ENCODE measurements around the gene CD24.
A peak's percentile ranks its signal among the peaks of the same experiment; 100 is the strongest.
"Not testable (repeated sequence)": the region's sequence is repeated elsewhere in the genome, so short reads cannot be mapped to it uniquely, and the experiment has no call there.

CD24 gene, protein sequence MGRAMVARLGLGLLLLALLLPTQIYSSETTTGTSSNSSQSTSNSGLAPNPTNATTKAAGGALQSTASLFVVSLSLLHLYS

DNA sequence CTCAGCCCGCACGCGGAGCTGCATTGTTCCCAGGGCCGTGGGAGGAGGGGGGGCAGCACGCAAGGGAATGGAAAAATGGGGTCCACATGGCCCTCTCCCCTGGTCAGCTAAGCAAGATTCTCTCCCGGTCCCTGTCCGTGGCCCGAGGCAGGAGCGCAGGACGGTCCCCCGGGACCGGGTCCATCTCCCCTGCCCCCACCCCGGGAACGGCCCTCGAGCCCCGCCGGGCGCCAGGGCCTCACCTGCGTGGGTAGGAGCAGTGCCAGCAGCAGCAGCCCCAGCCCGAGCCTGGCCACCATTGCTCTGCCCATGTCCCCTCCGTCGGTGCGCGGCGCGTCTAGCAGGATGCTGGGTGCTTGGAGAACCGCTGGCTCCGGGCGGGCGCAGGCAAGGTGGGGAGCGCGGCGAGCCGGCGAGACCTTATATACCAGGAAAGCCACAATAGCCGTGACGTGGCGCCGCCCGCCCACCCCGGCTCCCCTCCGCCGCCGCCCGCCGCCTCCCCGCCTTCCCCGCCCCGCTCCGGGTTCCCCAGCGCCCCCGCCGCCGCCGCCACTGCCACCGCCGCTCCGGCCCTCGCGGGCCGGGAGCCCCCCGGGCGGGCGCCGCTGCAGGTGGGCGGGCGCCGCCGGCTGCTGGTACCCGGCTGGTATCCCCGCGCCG, at the start of gene CD24:
Gene CD24 (minus strand): TSS at position 394 of the 663 bp plus-strand sequence. CDS start 83 bp downstream, at position 311.
- DNase-seq (ENCODE audit: low read depth in 2 of 2): no peak

DNA sequence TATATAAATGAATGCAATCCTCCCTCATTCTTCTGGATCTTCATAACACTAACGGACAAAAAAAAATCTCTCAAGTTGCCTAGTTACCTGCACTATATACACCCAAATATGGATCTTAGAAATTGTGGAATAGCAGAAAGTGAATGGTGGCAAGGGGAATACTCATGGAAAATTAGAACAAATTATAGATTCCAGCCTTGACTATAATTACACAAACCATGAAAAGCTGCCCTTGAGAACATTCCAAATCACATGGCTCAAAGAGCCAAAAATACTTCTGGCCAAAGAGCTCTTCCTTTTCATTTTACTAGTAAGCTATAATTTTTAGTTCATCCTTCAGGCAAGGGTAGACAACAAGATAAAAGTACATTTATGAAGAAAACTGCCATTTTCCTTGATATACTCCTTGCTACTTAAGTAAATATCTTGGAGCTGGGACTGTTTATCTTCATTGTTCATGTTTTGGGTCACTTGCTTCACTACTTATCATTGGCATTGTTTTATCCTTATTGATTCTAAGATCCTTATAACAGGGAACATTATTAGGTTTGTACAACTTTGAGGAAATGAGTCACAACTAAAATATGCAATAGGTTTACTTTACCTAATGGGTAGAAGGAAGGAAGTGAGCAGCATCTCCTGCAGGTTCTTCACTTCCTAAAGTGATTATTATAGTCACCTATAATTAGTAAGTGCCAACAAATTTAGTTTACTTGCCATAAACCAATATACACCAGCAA, 47.1 kb upstream of the CD24 start:
- DNase-seq (ENCODE audit: low read depth in 2 of 2): no peak

DNA sequence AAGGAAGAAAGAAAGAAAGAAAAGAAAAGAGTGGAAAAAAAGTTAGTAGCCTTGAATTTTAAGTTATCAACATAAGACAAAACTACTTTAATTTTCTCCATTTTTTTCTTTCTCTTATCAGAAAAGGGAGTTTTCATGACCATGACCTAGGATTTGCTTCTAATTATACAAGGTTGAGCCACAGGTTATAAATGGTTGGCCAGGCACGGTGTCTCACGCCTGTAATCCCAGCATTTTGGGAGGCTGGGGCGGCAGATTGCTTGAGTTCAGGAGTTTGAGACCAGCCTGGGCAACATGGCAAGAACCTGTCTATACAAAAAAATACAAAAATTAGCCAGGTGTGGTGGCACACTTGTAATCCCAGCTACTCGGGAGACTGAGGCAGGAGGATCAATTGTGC, 45.7 kb upstream of the CD24 start:
- DNase-seq (ENCODE audit: low read depth in 2 of 2): no peak

DNA sequence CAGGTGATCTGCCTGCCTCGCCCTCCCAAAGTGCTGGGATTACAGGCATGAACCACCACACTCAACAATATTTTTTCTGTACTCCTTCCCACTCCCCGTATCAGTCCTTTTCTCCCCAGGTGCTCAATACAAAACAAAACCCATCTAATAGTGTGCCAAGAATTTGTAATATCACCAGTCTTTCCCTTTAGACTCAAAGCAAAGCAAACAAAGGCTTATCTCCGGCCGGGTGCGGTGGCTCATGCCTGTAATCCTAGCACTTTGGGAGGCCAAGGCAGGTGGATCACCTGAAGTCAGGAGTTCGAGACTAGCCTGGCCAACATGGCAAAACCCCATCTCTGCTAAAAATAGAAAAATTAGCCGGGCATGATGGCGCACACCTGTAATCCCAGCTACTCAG, 45.1 kb upstream of the CD24 start:
- not testable (repeated sequence) for DNase-seq (ENCODE audit: low read depth in 2 of 2)

DNA sequence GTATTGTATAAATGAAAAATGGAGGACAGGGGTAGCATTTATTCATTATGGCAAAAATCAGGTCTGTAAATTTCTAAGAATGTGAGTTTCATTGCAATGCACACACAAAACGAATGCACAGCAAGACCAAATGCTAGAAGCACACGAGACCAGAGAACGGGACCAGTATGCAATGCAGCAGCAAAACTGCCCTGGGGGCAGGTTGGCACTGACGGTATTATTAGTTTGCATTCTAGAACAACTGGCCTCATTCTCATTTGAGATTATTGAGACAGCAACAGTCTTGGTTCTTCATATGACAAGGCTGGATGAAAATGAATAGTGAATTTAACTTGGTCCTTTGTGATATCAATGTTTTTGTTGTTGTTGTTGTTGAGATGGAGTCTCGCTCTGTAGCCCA, 44.5 kb upstream of the CD24 start:
- no peak for DNase-seq (ENCODE audit: low read depth in 2 of 2)

DNA sequence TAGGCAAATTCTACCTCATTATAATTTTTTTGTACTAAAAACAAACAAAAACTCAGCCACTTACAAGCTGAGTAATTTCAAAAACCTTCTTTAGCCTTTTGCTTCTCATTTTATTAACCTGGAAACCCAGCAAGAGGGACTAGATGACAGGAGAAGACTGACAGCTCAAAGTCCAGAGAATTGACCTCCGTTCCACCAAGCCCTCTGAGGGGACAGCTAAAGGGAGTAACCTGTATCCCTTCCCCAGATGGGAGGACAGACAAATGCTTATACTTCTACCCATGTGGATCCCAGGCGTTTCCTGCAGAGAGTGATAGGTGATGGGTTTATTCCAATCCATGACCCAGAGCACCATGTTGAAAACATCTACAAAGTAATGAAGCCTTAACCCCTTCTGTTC, 35.0 kb upstream of the CD24 start:
- no peak for DNase-seq (ENCODE audit: low read depth in 2 of 2)

DNA sequence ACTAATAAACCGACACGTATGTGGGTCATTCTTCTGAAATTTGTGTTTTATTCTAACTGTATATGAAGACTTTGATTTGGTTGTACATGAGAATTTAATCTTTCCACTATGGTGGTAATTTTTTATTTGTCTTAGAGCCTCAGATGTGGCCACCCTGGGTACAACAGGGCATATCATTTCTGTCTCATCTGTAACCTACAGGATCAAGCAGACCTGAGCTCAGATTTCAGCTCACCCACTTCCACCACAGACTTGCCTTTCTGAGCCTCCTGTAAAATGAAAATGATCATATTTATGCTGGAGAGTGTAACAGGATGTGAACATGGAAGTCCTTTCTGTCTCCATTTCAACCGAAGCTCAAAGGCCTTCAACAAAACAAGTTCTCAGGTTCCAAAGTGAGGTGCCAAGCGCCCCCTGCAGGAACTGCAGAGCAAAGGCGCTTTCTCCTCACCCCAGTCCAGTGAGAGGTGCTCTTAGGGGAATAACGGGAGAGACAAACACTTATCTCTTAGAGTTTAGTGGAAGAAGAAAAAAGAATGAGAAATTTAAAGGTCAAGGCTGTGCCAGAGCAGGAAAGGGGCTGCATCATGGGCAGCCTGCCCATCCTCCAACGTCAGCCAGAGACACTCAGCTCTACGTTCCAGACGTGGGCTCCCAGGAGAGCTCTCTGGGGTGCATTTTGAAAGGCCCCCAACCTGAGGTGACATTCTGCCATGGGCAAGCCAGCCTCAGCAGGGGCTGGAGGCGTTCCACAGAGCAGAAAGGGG, 23.0 kb upstream of the CD24 start:
- peak in 1 of 2 donors; percentile 28 for DNase-seq (ENCODE audit: low read depth in 2 of 2)

DNA sequence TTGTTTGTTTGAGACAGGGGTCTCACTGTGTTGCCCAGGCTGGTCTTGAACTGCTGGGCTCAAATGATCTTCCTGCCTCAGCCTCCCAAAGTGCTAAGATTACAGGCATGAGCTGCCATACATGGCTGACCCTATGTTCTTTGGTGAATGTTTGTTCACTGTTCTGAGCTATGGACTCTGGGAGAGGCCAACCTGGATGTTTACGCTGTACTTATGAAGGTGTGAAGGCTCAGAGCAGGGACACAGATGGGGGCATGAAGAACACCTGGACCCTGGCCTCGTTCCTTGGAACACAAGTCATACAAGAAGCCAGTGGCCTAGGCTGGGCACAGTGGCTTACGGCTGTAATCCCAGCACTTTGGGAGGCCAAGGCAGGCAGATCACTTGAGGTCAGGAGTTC, 21.1 kb upstream of the CD24 start:
- DNase-seq (ENCODE audit: low read depth in 2 of 2): no peak

DNA sequence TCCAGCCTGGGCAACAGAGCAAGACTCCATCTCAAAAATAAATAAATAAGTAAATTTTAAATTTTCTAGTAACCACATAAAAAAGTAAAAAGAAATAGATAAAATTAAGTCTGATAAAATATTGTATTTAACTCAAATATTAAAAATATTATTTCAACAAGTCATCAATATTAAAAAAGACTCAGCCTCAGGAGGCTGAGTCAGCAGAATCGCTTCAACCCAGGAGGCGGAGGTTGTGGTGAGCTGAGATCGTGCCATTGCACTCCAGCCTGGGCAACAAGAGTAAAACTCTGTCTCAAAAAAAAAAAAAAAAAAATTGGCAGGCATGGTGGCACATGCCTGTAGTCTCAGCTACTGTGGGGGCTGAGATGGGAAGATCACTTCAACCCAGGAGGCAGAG, 15.2 kb upstream of the CD24 start:
- not testable (repeated sequence) for DNase-seq (ENCODE audit: low read depth in 2 of 2)

DNA sequence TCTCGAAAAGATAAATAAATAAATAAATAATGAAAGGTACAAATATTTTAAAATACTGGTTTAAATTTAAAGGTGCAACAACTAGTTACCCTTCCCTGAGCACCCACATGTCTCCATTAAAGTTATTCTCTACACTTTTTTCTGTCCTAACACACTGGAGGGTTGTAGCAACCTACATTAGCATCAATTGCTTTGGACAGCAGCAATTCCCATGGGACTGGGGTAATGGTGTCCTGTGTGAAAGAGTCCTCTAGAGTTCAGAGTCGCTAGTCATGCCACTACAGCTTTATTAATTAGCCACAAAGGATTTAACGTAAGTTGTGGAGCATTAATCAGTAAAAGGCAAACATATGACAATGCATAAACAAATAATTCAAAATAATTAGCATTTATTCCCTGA, 14.1 kb upstream of the CD24 start:
- DNase-seq (ENCODE audit: low read depth in 2 of 2): no peak

DNA sequence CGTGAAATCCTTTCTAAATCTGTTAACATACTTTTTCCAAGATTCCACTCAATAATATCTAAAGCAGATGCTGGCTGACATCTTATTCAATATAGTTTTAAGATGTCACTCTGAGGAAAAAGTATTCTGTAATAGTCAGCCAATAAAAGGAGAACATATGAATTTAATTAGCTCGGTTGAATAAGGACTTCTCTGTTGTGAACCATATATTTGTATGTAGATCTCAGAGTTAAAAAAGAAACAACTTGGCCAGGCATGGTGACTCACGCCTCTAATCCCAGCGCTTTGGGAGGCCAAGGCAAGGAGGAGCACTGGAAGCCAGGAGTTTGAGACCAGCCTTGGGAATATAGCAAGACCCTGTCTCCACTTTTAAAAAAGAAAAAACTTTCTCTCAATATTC, 7.4 kb upstream of the CD24 start:
- DNase-seq (ENCODE audit: low read depth in 2 of 2): no peak

DNA sequence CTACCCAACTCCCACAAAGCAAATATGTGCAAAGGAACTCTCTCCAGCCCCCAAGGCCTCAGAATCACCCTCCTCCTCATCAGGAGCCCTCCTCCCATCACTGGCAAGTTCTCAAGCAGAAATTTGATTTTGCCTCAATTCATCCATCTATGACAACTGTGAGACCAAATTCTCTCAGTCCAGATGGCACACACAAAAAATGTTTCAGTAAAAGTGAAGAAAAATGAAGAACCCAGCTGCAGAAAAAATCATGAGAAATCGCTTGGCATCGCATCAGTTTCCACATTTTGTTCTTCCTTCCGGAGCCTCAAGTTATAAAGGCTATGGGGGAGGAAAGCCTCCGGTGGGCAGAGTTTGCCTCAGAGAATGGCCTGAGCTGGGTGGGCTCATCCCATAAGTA, 6.4 kb upstream of the CD24 start:
- no peak for DNase-seq (ENCODE audit: low read depth in 2 of 2)

DNA sequence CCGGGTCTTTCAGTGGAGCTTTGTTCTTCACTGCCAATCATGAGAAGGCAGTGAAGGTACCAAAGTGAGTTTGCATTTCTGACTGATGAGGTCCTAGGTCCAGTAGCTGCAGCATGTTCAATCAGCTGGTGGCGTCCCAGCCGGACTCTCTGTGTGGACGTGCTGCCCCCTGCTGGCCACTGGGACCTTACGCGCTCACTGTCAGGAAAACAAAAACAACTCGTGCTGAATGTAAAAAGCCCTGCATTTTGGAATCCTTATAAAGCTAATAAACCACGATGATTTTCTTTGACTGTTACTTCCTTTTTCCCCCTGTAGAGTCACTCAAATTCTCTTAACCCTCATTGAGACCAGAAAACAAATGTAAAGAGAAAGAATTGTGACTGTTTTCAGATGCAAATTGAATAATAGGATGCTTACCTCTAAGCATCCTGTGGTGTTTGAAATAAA, 4.9 kb upstream of the CD24 start:
- peak; percentile 56 to 61 for DNase-seq (ENCODE audit: low read depth in 2 of 2)

DNA sequence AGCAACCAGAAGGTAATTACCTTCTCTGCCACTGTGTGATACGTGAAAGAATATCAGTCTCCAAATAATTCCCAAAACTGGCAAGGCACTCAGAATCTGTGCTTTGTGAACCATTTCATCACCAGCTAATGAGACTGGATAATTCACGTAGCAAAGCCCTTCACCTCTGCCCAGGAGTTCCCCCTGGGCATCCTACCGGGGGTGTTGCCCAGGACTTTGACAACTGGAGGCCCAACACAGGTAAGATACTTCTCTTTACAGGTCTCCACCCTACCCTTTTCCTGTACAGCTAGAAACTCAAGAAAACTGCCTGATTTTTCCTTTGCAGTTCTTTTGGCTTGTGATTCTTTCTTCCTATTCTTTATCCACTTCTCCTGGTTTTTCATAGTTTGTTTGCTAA, 2.7 kb upstream of the CD24 start:
- DNase-seq (ENCODE audit: low read depth in 2 of 2): no peak

DNA sequence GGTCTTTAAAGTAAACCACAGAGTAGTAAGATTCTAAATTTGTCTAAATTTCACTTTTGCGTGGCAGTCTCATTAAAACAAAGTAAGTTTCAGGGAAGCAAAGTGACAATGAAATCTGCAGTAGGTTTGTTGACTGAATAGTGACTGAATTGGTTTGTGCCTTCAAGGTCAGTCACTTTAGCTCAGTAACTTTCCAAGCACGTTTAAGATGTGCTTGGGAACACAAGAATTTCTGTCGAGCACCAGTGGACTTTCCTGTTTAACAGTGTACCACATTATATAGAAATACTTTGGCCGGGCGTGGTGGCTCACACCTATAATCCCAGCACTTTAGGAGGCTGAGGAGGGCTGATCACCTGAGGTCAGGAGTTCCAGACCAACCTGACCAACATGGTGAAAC, 1.7 kb upstream of the CD24 start:
- no peak for DNase-seq (ENCODE audit: low read depth in 2 of 2)

DNA sequence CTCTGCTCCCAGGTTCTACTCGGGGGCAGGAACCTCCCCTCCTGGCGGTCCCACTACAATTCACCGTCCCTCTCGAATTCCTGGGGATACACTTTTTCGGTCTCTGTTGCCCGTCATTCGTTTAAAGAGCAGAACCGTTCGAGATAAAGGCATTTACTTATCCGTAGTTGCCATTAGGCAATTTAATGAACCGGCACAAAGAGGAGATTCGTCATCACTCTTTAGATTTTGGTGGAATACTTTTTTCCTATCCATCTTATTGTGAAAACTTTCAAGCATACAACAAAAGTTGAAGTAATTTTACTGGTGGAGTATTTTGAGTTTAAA, 1.2 kb upstream of the CD24 start:
- DNase-seq (ENCODE audit: low read depth in 2 of 2): no peak

DNA sequence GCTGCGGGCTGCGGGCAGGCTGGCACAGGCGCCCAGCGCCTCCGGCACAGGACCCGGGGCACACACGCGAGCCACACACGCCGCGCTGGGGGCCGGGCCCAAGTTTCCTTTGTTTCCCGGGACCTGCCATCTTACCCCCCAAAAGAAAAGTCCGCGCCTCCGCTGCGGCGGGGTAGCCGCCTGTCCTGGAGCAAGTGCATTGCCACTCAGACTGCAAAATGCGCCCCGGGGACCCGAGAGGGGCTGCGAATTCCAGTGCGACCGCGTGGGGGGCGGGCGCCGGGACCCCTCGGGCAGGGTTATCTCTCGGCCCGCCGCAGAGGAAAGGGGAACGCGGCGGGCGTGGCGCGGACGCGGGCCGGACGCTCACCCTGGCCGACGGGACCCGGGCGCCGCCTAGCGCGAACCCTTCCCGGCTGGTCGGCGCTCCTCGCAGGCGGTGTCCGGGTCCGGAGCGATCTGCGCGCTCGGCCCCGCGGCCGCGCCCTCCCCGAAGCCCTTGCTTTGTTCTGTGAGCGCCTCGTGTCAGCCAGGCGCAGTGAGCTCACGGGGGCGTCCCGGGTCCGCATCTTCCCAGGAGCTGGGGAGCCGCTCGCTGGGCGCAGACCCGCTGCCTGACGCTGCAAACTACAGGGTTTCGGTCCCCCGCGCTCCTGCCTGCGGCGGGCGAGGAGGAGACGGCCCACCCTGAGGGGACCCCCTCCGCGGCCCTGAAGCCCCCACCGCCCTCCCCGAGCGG, 639 bp upstream of the CD24 start:
- no peak for DNase-seq (ENCODE audit: low read depth in 2 of 2)

DNA sequence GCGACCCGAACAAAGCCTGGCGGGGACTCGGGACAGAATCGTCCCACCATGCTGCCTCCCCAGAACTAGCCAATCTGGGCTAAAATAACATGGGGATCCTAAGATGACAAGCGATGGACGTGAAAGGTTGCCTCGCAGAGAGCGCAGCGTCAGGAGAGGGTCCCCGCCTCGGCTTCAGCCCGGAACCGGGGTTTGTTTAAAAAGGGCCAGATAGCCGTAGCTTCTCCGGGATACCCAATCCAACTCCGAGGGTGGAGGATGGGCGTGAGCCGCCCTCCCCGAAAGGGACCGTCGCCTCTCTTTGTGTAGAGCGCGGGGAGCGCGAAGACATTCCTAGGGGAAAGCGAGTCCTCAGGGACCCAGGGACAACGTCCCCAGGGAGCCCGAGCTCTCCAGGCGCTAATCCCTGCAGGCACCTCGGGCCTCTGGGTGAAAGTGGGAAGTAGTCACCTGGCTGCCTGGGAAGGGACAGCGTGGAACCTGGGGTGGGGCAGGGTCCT, 643 bp downstream of the CD24 start:
- DNase-seq (ENCODE audit: low read depth in 2 of 2): no peak

DNA sequence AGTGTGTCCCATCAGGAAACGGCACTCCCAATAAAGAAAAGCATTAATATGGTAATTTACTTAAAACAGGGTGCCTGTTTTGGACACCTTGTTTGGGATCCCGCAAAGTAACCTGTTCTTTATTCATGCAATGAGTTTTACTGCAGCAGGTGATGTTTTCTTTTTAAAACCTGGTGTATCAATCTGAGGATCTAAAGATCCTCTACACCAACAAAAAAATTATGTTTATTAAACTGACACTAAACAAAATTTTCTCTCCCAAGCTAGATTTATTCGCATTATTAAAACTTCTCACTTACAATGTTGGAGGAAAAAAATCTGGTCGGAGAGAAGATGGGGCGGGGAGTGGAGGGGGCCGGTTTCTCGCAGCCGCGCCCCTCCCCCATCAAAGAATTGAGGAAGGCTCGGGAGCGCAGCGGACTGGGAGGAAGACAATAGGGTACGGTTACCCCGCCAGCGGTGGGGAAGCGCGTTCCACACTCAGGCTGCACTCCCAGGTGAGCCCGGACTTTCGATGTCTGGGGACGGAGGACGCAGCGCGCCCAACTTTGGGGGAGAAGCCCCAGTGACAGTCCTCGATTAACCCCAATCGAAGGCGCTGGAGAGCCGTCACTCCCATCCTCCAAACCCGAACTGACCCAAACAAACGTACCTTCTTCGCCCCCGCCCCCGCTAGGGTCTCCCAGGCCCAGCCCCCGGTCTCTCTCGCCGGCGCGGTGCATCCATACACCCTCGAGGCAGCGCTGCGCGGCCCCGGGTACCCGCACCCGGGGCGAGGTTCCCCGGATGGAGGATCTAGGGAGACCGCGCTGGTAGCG, 1.3 kb downstream of the CD24 start:
- no peak for DNase-seq (ENCODE audit: low read depth in 2 of 2)

DNA sequence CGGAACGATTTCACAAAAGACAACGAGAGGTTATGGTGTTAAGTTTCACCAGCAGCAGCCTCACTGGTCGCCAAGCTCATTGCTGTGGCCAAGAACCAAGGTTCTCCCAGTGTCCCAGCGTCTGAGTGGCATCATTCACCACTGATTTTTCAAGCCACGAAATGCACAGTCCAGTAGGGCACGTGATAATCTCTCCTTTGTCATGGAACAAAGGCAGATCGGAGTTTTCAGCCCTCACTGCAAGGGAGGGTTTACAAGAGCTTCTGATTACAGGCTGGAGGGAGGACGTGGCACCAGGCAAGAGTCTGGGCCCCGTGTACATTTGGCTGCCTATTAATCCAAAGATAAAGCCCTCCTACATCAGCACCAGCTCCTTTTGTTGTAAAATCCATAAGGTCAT, 2.0 kb downstream of the CD24 start:
- DNase-seq (ENCODE audit: low read depth in 2 of 2): no peak

DNA sequence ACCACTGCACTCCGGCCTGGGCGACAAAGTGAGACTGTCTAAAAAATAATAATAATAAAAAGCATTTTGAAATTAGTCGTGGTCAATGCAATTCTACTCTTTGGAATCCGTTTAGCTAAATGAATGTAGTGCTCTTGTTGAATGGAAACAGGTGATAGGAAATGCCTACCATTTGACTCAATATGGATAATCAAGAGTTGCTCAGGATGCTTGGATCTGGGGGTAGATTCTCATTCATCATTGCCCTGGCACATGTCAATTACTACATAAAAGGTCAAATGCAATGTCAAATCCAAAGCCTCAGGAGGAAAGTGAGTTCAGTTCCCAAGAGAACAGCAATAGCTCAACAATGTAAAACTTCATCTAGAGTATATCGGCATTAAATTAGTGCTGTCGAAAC, 3.8 kb downstream of the CD24 start:
- DNase-seq (ENCODE audit: low read depth in 2 of 2): not testable (repeated sequence)
